K562 (cell line): ENCODE measurements around the gene SIAE. TPM values are rescaled to one million over a fixed set of nuclear protein-coding genes. Genes with fewer than 3 reads are reported as not detected.

Experiments used
- ATAC-seq: fragments of 200-7000 bp; cut with Tn5 transposase; 3 replicates; pipeline ENCODE4 v1.9.1; 2020; ENCODE audit warnings: moderate library complexity
- BruUV-seq: library from RNA; stranded (reverse); fragments of 400-500 nt; replicated peaks from 2 replicates; lab custom pipeline; 2021; lab: Mats Ljungman, UMichigan
- CTCF ChIA-PET: fragments of 300-600 bp; formaldehyde crosslinking; extraction: SDS; loops from one replicate; lab custom pipeline; 2021; ENCODE audit warnings: low intra/inter-chr PET ratio; lab: Yijun Ruan, JAX
- POLR2A ChIA-PET: fragments of 300-600, 350-650 bp; sonication (Branson Sonifier 250); formaldehyde crosslinking; extraction: SDS; loops from one replicate; lab custom pipeline; 2021; ENCODE audit warnings: antibody characterized with exemption, inconsistent platforms; lab: Yijun Ruan, JAX
- DNase-seq, 4 experiments: peaks; one replicate each; pipeline versions ENCODE4 v3.0.0 to v3.0.0-alpha.2; 2011 to 2018; ENCODE audit warnings: low spot score in 3 of 4, mixed read lengths in 3 of 4; ENCODE audit errors: extremely low read depth in 1 of 4
- FAIRE-seq: peaks from 2 replicates; lab custom pipeline; 2011; peaks lifted over from hg19 to GRCh38; lab: Jason Lieb, UNC
- H2AFZ ChIP-seq: 2 replicates; pipeline ENCODE4 v1.6.0; 2011; ENCODE audit warnings: low read depth, low read length, control low read depth, inconsistent platforms
- H3K27ac ChIP-seq: fragments of 200-600 bp; 3 replicates; pipeline ENCODE4 v1.8.0; 2011; ENCODE audit warnings: low read depth, mild to moderate bottlenecking, control low read depth, inconsistent platforms, low read length, moderate library complexity, mixed read lengths; ENCODE audit errors: extremely low read depth
- H3K27me3 ChIP-seq, 2 experiments: fragments of 300-600 bp in 1 of 2; 2 replicates in 1 of 2; 3 replicates in 1 of 2; pipeline versions ENCODE4 v1.6.0 to v1.8.0; 2011; ENCODE audit warnings: inconsistent platforms in 2 of 2, low read length in 2 of 2, mild to moderate bottlenecking in 1 of 2, mixed read lengths in 1 of 2, moderate library complexity in 1 of 2; ENCODE audit not compliant: control insufficient read depth in 2 of 2, insufficient read depth in 2 of 2
- H3K36me3 ChIP-seq: fragments of 300-600 bp; 3 replicates; pipeline ENCODE4 v1.8.0; 2011; ENCODE audit warnings: mild to moderate bottlenecking, low read length, inconsistent platforms; ENCODE audit not compliant: control insufficient read depth, insufficient read depth
- H3K4me1 ChIP-seq, 2 experiments: fragments of 200-600 bp in 1 of 2; replicated peaks in 1 of 2; 2 replicates in 1 of 2; 3 replicates in 1 of 2; pipeline versions ENCODE4 v1.5.1 to v1.8.0; 2011; ENCODE audit warnings: inconsistent platforms in 2 of 2, low read length in 2 of 2, mild to moderate bottlenecking in 1 of 2, mixed read lengths in 1 of 2, moderate library complexity in 1 of 2; ENCODE audit not compliant: control insufficient read depth in 2 of 2, insufficient read depth in 2 of 2
- H3K4me2 ChIP-seq: 2 replicates; pipeline ENCODE4 v1.6.1; 2011; ENCODE audit warnings: low read length, control low read depth, inconsistent platforms, mixed read lengths; ENCODE audit not compliant: insufficient read depth
- H3K4me3 ChIP-seq: fragments of 200-600 bp; sonication (generic), shearing (Covaris generic); 2 replicates; pipeline ENCODE4 v1.5.1; 2016; ENCODE audit warnings: control low read depth, inconsistent platforms
- H3K79me2 ChIP-seq: fragments of 200-600 bp; 3 replicates; pipeline ENCODE4 v1.8.0; 2011; ENCODE audit warnings: low read length, inconsistent platforms; ENCODE audit not compliant: control insufficient read depth, insufficient read depth
- H3K9ac ChIP-seq, 2 experiments: 2 replicates each; pipeline versions ENCODE4 v1.6.0 to v1.6.1; 2011; ENCODE audit warnings: low read depth in 2 of 2, low read length in 2 of 2, control low read depth in 1 of 2, inconsistent platforms in 1 of 2, mild to moderate bottlenecking in 1 of 2, mixed read lengths in 1 of 2; ENCODE audit not compliant: insufficient read depth in 1 of 2
- H3K9me1 ChIP-seq: one replicate; pipeline ENCODE4 v1.6.0; 2011; ENCODE audit warnings: inconsistent platforms, mild to moderate bottlenecking, low read length, moderate library complexity; ENCODE audit not compliant: control insufficient read depth, insufficient read depth
- H3K9me3 ChIP-seq: replicated peaks from 2 replicates; pipeline ENCODE4 v1.5.1; 2011; ENCODE audit warnings: low read depth, low read length, inconsistent platforms; ENCODE audit not compliant: control insufficient read depth, insufficient read depth
- H4K20me1 ChIP-seq: replicated peaks from 2 replicates; pipeline ENCODE4 v1.6.1; 2011; ENCODE audit warnings: low read length, inconsistent platforms, mixed read lengths; ENCODE audit not compliant: control insufficient read depth, insufficient read depth
- BRD9 ChIP-seq: fragments of 450-650 bp; IDR thresholded peaks from 2 replicates; pipeline ENCODE4 v1.6.1; 2018; ENCODE audit warnings: low read depth; ENCODE audit not compliant: partially characterized antibody
- GABPB1 ChIP-seq: sonication (generic); formaldehyde crosslinking; IDR thresholded peaks from 2 replicates; pipeline ENCODE4 v1.8.0; 2022; ENCODE audit warnings: mild to moderate bottlenecking, missing genetic modification reagents
- RBM15 ChIP-seq: fragments of 200-400 bp; formaldehyde crosslinking; IDR thresholded peaks from 2 replicates; pipeline ENCODE4 v1.6.1; 2018; ENCODE audit warnings: mild to moderate bottlenecking, low read length, moderate library complexity; ENCODE audit not compliant: insufficient read depth
- SMARCC2 ChIP-seq: fragments of 450-650 bp; IDR thresholded peaks from 2 replicates; pipeline ENCODE4 v1.6.1; 2017; ENCODE audit warnings: antibody characterized with exemption, moderate library complexity, mild to moderate bottlenecking, low read depth
- ZNF143 ChIP-seq: sonication (generic); formaldehyde crosslinking; IDR thresholded peaks from 2 replicates; pipeline ENCODE4 v1.9.0; 2022; ENCODE audit warnings: mild to moderate bottlenecking, missing genetic modification reagents
- WGBS: fragments of 100-300 bp; shearing (Covaris generic); methylation state at CpG from one replicate; pipeline ENCODE4 v1.1.6; 2016; ENCODE audit warnings: low coverage, mixed read lengths; ENCODE audit not compliant: insufficient coverage; ENCODE audit errors: missing lambda C conversion rate; 5-methylcytosine and 5-hydroxymethylcytosine counted together
- in situ Hi-C: fragments of 300-500 bp; cut with MboI; formaldehyde crosslinking; loops from 4 replicates; pipeline ENCODE4 v1.15.0; 2018; ENCODE audit warnings: inconsistent platforms, mixed read lengths
- intact Hi-C: fragments of 100-400 bp; cut with micrococcal nuclease; formaldehyde crosslinking; loops from 2 replicates; pipeline ENCODE4 v1.14.2; 2022
- polyA plus RNA-seq, 8 experiments: library from polyadenylated mRNA; depleted of rRNA in 4 of 8; stranded (reverse) in 5 of 8; unstranded in 3 of 8; fragments of >200 nt; fragmentation: Nextera tagmentation in 2 of 8; fragmentation: Illumina TruSeq in 1 of 8; extraction: Ambion mirVana in 2 of 8; extraction: Trizol in 1 of 8; gene quantifications; 2 replicates each; pipeline versions ENCODE4 v1.2.1 to v1.2.3, GENCODE V29; 2011 to 2014; ENCODE audit warnings: inconsistent platforms in 1 of 8, missing spikeins in 1 of 8
- total RNA-seq, 7 experiments: library from RNA; depleted of rRNA in 6 of 7; stranded (reverse); fragments of >200 nt in 6 of 7; fragmentation: Illumina TruSeq in 2 of 7; extraction: Trizol in 2 of 7; gene quantifications; 2 replicates each; pipeline versions ENCODE4 v1.2.1 to v1.2.3, GENCODE V29; 2011 to 2021; ENCODE audit warnings: low replicate concordance in 1 of 7
- TF ChIP-seq, protein P1 (sequence below): fragments of 450-650 bp; formaldehyde crosslinking; IDR thresholded peaks from 2 replicates; pipeline ENCODE4 v1.4.0; 2020; ENCODE audit warnings: mild to moderate bottlenecking, moderate library complexity
- TF ChIP-seq, protein P2 (sequence below), 2 experiments: fragments of 200-800 bp in 1 of 2; sonication (Bioruptor generic) in 1 of 2; sonication (generic) in 1 of 2; formaldehyde crosslinking in 1 of 2; IDR thresholded peaks in 1 of 2; conservative IDR thresholded peaks in 1 of 2; 2 replicates each; pipeline versions ENCODE4 v1.5.0 to v1.6.1; 2016 to 2020; ENCODE audit warnings: missing compliant biosample characterization in 1 of 2, missing genetic modification characterization in 1 of 2, missing genetic modification reagents in 1 of 2
- TF ChIP-seq, protein P3 (sequence below): sonication (generic); formaldehyde crosslinking; IDR thresholded peaks from 2 replicates; pipeline ENCODE4 v1.5.0; 2020; ENCODE audit warnings: missing genetic modification reagents

Gene SIAE
- total and polyA plus RNA-seq, 9 of the 15 experiments (the other 6 are each of a cell fraction or from before 2014, with no cell fraction given) = 0.89 to 9.6 (median 3.7) TPM

DNA sequence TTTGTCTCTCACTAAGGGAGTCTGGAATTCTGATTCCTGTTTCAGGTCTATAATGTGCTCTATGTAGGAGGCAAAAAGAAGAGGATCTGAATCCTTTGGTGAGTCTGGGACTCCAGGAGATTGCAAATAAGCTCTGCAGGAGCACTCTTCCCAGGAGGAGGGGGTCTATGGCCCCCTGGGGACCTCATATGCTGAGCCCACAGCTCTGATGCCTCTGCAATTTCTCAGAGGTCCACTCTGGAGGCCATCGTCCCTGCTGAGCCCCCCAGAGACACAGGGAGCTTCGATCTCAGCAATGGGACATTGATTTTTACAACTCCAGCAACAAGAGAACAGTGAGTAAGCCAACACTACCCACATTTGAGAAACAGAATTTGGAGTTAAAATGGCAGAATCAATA, 46.0 kb upstream of the SIAE start (continued):
- TF ChIP-seq GABPB1 (no peak), SMARCC2 (no peak), ZNF143 (CRISPR knock-in tag) (no peak), RBM15 (no peak)
- TF ChIP-seq, protein P1, sequence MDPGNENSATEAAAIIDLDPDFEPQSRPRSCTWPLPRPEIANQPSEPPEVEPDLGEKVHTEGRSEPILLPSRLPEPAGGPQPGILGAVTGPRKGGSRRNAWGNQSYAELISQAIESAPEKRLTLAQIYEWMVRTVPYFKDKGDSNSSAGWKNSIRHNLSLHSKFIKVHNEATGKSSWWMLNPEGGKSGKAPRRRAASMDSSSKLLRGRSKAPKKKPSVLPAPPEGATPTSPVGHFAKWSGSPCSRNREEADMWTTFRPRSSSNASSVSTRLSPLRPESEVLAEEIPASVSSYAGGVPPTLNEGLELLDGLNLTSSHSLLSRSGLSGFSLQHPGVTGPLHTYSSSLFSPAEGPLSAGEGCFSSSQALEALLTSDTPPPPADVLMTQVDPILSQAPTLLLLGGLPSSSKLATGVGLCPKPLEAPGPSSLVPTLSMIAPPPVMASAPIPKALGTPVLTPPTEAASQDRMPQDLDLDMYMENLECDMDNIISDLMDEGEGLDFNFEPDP (CRISPR knock-in tag) = no peak
- TF ChIP-seq, protein P2, sequence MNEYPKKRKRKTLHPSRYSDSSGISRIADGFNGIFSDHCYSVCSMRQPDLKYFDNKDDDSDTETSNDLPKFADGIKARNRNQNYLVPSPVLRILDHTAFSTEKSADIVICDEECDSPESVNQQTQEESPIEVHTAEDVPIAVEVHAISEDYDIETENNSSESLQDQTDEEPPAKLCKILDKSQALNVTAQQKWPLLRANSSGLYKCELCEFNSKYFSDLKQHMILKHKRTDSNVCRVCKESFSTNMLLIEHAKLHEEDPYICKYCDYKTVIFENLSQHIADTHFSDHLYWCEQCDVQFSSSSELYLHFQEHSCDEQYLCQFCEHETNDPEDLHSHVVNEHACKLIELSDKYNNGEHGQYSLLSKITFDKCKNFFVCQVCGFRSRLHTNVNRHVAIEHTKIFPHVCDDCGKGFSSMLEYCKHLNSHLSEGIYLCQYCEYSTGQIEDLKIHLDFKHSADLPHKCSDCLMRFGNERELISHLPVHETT (CRISPR knock-in tag; conservative IDR thresholded peaks at IDR 0.05 in 1 of 2, IDR thresholded peaks at IDR 0.05 in 1 of 2) = no peak

DNA sequence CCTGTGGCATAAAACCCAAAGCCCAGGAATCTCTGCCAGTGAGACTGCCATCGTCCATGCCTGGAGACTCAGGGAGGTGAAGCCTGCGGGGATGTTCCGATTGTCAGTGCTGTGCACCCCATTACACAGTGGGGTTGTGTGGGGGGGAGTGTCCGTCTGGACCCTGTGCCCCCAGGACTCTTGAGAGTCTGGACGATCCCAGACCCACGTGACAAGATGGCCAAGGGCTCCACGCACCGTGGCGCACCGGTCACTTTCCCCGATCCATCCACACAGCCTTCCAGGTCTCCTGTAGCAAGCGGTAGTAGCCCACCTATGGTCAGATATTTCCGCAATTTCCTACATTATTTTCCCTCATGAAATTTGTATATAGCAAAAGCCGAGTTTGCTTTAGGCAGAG, 45.3 kb upstream of the SIAE start:
- FAIRE-seq = no peak

More for the DNA sequence above, 45.3 kb upstream of the SIAE start:
- ATAC-seq (no peak), DNase-seq (no peak)
- no peaks in the 10 kb centered on the region for H3K9me3 ChIP-seq
- H3K9me1 ChIP-seq = no peaks in the 10 kb centered on the region
- TF ChIP-seq, protein P3, sequence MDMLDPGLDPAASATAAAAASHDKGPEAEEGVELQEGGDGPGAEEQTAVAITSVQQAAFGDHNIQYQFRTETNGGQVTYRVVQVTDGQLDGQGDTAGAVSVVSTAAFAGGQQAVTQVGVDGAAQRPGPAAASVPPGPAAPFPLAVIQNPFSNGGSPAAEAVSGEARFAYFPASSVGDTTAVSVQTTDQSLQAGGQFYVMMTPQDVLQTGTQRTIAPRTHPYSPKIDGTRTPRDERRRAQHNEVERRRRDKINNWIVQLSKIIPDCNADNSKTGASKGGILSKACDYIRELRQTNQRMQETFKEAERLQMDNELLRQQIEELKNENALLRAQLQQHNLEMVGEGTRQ (CRISPR knock-in tag) = peak; percentile 8; the same call in 1 of the 2 replicates
- no peak for TF ChIP-seq BRD9
- intact Hi-C loops (no loop called here), in situ Hi-C loops (no loop called here)
- POLR2A ChIA-PET = no interaction called here
- no peaks in the 10 kb centered on the region for H3K79me2 ChIP-seq
- CTCF ChIA-PET = no interaction called here
- peaks cover 58 to 70% of the 10 kb centered on the region in 2 experiments for H3K27me3 ChIP-seq
- no peak overlapping the region for H2AFZ ChIP-seq
- no peak overlapping the region for H3K4me3 ChIP-seq
- BruUV-seq = no TSS peak
- H3K4me2 ChIP-seq = no peak overlapping the region
- peaks cover 0 to 7% of the 10 kb centered on the region in 2 experiments; a peak in 1 of 5 replicates for H3K4me1 ChIP-seq
- no peaks in the 10 kb centered on the region for H4K20me1 ChIP-seq
- no peaks in the 10 kb centered on the region for H3K36me3 ChIP-seq
- H3K9ac ChIP-seq = no peak overlapping the region
- no peak overlapping the region for H3K27ac ChIP-seq
- WGBS = 8% methylated on average over 14 of the region's 14 CpGs
